ENCODE results near the gene CRTAC1. TPM values are rescaled to one million over a fixed set of nuclear protein-coding genes. Genes with fewer than 3 reads are reported as not detected.

The CRTAC1 gene
- total RNA-seq, 2 experiments from 2014 or later = not detected

- DNase-seq = no peak
- POLR2A ChIA-PET = no interaction called here
- Mint-ChIP-seq H3K9me3 (no peaks in the 10 kb centered on the region), H3K4me3 (no peak overlapping the region), H3K36me3 (ENCODE audit: low read depth) (no peaks in the 10 kb centered on the region), H3K4me1 (no peaks in the 10 kb centered on the region), H3K27ac (no peak overlapping the region), H3K27me3 (peaks cover 19% of the 10 kb centered on the region)
- CTCF ChIA-PET = interaction anchor here (1.2 kb wide), 1 partner anchor 83 kb away, joined by 4 read pairs; no protein-coding TSS in a partner anchor
These were observed 155.0 kb downstream of the CRTAC1 start for GRCh38 chr10:97875391-97875790.

- H3K27me3 Mint-ChIP-seq = peaks cover 19% of the 10 kb centered on the region
- no peak overlapping the region for H3K4me3 Mint-ChIP-seq
- H3K9me3 Mint-ChIP-seq = no peaks in the 10 kb centered on the region
- CTCF ChIA-PET = interaction anchor here (8.3 kb wide), 1 partner anchor 84 kb away, joined by 184 read pairs; no protein-coding TSS in a partner anchor
- no peak overlapping the region for H3K27ac Mint-ChIP-seq
- no peaks in the 10 kb centered on the region for H3K36me3 Mint-ChIP-seq (ENCODE audit: low read depth)
- POLR2A ChIA-PET = no interaction called here
- peaks cover 6% of the 10 kb centered on the region for H3K4me1 Mint-ChIP-seq
- no peak for DNase-seq
These were observed 156.1 kb downstream of the CRTAC1 start for GRCh38 chr10:97874332-97874731.

- H3K4me3 Mint-ChIP-seq = no peak overlapping the region
- no peak for DNase-seq
- no peaks in the 10 kb centered on the region for H3K36me3 Mint-ChIP-seq (ENCODE audit: low read depth)
- ChIA-PET POLR2A (no interaction called here), CTCF (interaction anchor here (8.3 kb wide), 1 partner anchor 83 kb away, joined by 184 read pairs; no protein-coding TSS in a partner anchor)
- peaks cover 19% of the 10 kb centered on the region for H3K27me3 Mint-ChIP-seq
- H3K4me1 Mint-ChIP-seq = peaks cover 13% of the 10 kb centered on the region
- H3K27ac Mint-ChIP-seq = no peak overlapping the region
- H3K9me3 Mint-ChIP-seq = no peaks in the 10 kb centered on the region
These were observed 156.9 kb downstream of the CRTAC1 start for GRCh38 chr10:97873569-97873968.

DNA sequence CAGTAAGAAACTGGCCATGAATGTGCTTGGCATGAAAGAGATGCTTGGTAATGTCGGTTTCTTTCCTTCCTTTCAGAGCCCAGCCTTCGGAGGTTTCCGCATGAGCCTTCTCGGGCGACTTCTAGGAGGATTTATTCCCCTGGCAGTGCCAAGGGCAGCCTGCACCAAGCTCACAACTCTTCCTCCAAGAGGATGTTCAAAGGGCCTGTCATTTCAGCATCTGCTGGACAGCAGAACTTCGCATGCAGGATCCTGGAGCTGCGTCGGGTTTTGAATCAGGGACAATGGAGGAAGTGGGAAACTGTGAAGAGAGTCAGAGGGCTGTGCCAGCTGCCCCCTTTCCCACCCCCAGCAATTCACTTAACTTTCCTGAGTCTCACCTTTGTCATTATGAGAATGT, 159.4 kb downstream of the CRTAC1 start:
- ChIA-PET CTCF (interaction anchor here (1.0 to 8.3 kb wide), 5 partner anchors 11 to 80 kb away, joined by 3 to 184 read pairs (median 23); partner anchors contain the start of gene GOLGA7B), POLR2A (no interaction called here)
- peaks cover 19% of the 10 kb centered on the region for H3K27me3 Mint-ChIP-seq

DNA sequence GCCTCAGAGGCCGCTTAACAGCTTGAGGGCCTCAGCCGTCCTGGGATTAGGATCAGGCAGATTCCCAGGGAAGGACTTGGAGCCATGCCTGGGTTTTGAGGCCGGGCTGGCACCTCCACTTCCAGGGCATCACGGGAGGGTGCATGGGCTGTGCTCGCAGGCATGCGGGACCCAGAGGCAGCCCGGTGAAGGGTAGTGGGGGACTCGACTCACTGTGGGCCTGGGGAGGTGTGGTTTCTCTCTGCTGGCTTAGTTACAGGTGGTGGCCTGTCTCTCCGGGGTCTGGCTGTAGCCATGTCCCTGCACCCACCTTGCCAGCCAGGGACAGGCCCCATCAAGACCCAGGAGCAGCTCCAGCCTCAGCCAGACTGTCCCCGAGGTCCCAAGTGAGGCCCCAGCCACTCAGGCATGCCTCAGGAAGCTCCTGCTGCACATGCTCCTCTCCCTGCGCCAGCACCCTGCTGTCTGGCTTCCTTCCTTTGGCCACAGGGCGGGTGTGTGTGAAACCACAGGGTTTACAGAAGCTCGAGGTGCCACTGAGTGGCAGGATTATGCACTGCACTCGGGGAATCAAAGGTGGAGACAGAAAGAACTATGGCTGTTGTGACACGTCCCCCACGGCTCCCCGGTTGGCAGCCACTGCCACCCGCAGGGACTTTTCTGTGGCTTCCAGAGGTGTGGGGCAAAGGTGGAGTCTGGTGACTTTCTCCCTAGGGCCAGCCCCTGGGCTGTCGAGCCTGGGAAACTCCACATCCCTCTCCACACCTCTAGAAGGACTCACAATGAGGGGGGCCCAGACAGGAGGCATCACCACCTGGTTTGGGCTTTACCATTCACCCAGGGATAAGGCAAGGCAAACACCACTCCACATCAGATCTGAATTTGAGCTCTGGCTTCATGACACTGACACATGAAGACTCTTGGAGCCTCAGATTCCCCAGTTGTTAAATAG, 161.1 kb downstream of the CRTAC1 start:
- peaks cover 19% of the 10 kb centered on the region for H3K27me3 Mint-ChIP-seq
- H3K36me3 Mint-ChIP-seq (ENCODE audit: low read depth) = peaks cover 2% of the 10 kb centered on the region
- no peaks in the 10 kb centered on the region for H3K9me3 Mint-ChIP-seq
- POLR2A ChIA-PET = interaction anchor here (0.9 to 3.0 kb wide), 10 partner anchors 7 to 182 kb away, joined by 3 to 17 read pairs (median 8); partner anchors contain the start of genes AVPI1 and GOLGA7B
- CTCF ChIA-PET = interaction anchor here (0.6 to 8.3 kb wide), 26 partner anchors 9 to 168 kb away, joined by 3 to 184 read pairs (median 4); partner anchors contain the start of gene GOLGA7B
- peak; percentile 93 for DNase-seq
- peaks cover 13% of the 10 kb centered on the region for H3K4me1 Mint-ChIP-seq
- peak overlapping the region; percentile 17 for H3K27ac Mint-ChIP-seq
- no peak overlapping the region for H3K4me3 Mint-ChIP-seq

More for the DNA sequence above, 159.4 kb downstream of the CRTAC1 start:
- Mint-ChIP-seq H3K27ac (no peak overlapping the region), H3K4me1 (peaks cover 13% of the 10 kb centered on the region), H3K36me3 (ENCODE audit: low read depth) (no peaks in the 10 kb centered on the region), H3K4me3 (no peak overlapping the region), H3K9me3 (no peaks in the 10 kb centered on the region)
- no peak for DNase-seq

DNA sequence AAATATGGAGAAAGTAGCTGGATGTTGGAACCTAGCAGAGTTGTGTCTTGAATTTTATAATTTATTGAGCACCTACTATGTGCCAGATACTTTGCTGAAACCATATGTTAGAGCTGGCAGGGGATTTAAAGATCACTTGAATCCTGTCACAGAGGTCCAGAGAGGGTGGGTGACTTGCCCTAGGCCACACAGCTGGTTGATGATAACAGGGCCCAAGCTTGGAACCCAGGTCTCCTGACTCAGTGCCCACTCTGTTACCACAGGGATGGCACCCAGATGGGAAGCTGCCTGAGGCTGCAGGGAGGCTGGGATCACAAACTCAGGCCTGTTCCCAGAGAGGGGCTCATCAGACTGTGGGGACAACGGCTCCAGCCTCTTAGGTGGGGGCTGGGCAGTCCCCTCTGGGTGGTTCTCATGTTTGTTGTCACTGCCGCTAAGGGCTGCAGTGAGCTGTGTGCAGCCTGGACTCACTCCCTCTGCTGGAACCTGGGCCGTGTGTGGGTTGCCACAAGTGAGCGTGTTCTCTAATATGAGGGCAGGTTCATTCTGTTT, 162.2 kb downstream of the CRTAC1 start:
- H3K36me3 Mint-ChIP-seq (ENCODE audit: low read depth) = peaks cover 2% of the 10 kb centered on the region
- H3K4me3 Mint-ChIP-seq = no peak overlapping the region
- H3K4me1 Mint-ChIP-seq = peaks cover 13% of the 10 kb centered on the region
- CTCF ChIA-PET = interaction anchor here (0.6 to 8.3 kb wide), 13 partner anchors 8 to 167 kb away, joined by 3 to 184 read pairs (median 5); partner anchors contain the start of gene GOLGA7B
- no peak for DNase-seq
- peaks cover 19% of the 10 kb centered on the region for H3K27me3 Mint-ChIP-seq
- H3K27ac Mint-ChIP-seq = no peak overlapping the region
- POLR2A ChIA-PET = interaction anchor here (0.9 to 3.0 kb wide), 7 partner anchors 8 to 181 kb away, joined by 3 to 17 read pairs (median 9); partner anchors contain the start of genes AVPI1 and GOLGA7B
- no peaks in the 10 kb centered on the region for H3K9me3 Mint-ChIP-seq

- H3K9me3 Mint-ChIP-seq = no peaks in the 10 kb centered on the region
- H3K36me3 Mint-ChIP-seq (ENCODE audit: low read depth) = peaks cover 2% of the 10 kb centered on the region
- H3K27ac Mint-ChIP-seq = no peak overlapping the region
- DNase-seq = no peak
- peaks cover 12% of the 10 kb centered on the region for H3K27me3 Mint-ChIP-seq
- no peak overlapping the region for H3K4me3 Mint-ChIP-seq
- ChIA-PET POLR2A (interaction anchor here (2.5 to 3.0 kb wide), 2 partner anchors 9 to 15 kb away, joined by 9 to 11 read pairs; no protein-coding TSS in a partner anchor), CTCF (interaction anchor here (0.5 to 8.3 kb wide), 6 partner anchors 9 to 166 kb away, joined by 3 to 184 read pairs (median 6); no protein-coding TSS in a partner anchor)
- peaks cover 13% of the 10 kb centered on the region for H3K4me1 Mint-ChIP-seq
These were observed 163.1 kb downstream of the CRTAC1 start for GRCh38 chr10:97867220-97867800.

GRCh38 chr10:97866524-97867219, 163.7 kb downstream of the CRTAC1 start:
- CTCF ChIA-PET = interaction anchor here (6.0 to 8.3 kb wide), 2 partner anchors 71 to 76 kb away, joined by 49 to 184 read pairs; no protein-coding TSS in a partner anchor
- peaks cover 2% of the 10 kb centered on the region for H3K36me3 Mint-ChIP-seq (ENCODE audit: low read depth)
- H3K4me1 Mint-ChIP-seq = peaks cover 13% of the 10 kb centered on the region
- no peak overlapping the region for H3K4me3 Mint-ChIP-seq
- no peak for DNase-seq
- H3K27me3 Mint-ChIP-seq = peaks cover 10% of the 10 kb centered on the region
- POLR2A ChIA-PET = no interaction called here
- no peaks in the 10 kb centered on the region for H3K9me3 Mint-ChIP-seq
- no peak overlapping the region for H3K27ac Mint-ChIP-seq

GRCh38 chr10:97865488-97865887, 164.9 kb downstream of the CRTAC1 start:
- Mint-ChIP-seq H3K9me3 (no peaks in the 10 kb centered on the region), H3K27ac (no peak overlapping the region), H3K4me1 (peaks cover 23% of the 10 kb centered on the region), H3K27me3 (peaks cover under 1% of the 10 kb centered on the region), H3K4me3 (no peak overlapping the region), H3K36me3 (ENCODE audit: low read depth) (peaks cover 2% of the 10 kb centered on the region)
- CTCF ChIA-PET = interaction anchor here (1.0 kb wide), 1 partner anchor 162 kb away, joined by 3 read pairs; no protein-coding TSS in a partner anchor
- POLR2A ChIA-PET = interaction anchor here (1.0 kb wide), 1 partner anchor 14 kb away, joined by 3 read pairs; no protein-coding TSS in a partner anchor
- no peak for DNase-seq

DNA sequence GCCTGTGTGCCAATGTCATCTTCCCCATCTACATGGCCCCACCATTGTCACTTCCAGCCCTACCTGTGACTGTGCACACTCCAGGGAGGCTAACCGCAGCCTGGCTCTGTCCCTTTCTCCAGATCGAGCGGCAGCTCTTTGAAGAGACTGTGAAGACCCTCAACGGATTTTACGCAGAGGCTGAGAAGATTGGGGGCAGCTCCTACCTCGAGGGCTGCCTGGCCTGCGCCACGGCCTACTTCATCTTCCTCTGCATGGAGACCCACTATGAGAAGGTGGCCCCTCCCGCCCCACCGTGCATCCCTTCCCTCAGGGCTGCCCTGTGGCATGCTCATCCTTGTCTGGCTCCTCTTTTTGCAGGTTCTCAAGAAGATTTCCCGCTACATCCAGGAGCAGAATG, 166.6 kb downstream of the CRTAC1 start:
- Mint-ChIP-seq H3K4me1 (peaks cover 20% of the 10 kb centered on the region), H3K4me3 (no peak overlapping the region), H3K9me3 (no peaks in the 10 kb centered on the region), H3K36me3 (ENCODE audit: low read depth) (peaks cover 2% of the 10 kb centered on the region), H3K27me3 (no peaks in the 10 kb centered on the region), H3K27ac (no peak overlapping the region)
- POLR2A ChIA-PET = no interaction called here
- DNase-seq = no peak
- CTCF ChIA-PET = interaction anchor here (1.2 kb wide), 1 partner anchor 72 kb away, joined by 4 read pairs; no protein-coding TSS in a partner anchor

DNA sequence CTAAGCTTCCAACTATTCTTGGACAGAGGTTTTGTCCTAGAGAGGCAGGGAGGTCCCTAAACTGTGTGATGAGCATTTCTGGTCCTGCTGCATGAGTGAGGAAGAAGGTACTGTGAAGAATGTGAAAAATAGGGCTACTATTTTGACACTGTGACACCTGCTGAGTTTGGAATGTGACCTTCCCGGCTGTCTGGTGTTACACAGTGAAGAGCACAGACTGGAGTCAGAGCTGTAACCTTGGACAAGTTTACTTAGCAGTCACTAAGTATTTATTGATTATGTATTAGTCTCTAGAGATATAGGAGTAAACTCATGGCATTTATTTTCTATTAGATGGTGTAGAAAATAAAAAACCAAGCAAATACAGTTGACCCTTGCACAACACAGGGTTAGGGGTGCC, 168.5 kb downstream of the CRTAC1 start:
- no peak overlapping the region for H3K27ac Mint-ChIP-seq
- H3K9me3 Mint-ChIP-seq = no peaks in the 10 kb centered on the region
- peaks cover 2% of the 10 kb centered on the region for H3K36me3 Mint-ChIP-seq (ENCODE audit: low read depth)
- ChIA-PET CTCF (interaction anchor here (1.4 to 3.6 kb wide), 6 partner anchors 8 to 180 kb away, joined by 3 to 23 read pairs (median 10); partner anchors contain the start of gene GOLGA7B), POLR2A (interaction anchor here (1.8 kb wide), 1 partner anchor 11 kb away, joined by 17 read pairs; the partner anchor contains the start of gene GOLGA7B)
- no peaks in the 10 kb centered on the region for H3K27me3 Mint-ChIP-seq
- no peak for DNase-seq
- no peak overlapping the region for H3K4me3 Mint-ChIP-seq
- H3K4me1 Mint-ChIP-seq = peaks cover 35% of the 10 kb centered on the region

Measured in activated CD4-positive, alpha-beta memory T cell treated with anti-CD3 and anti-CD28 coated beads, Interleukin-2, amount 10 ng/mL, durations not matched to agents 7 days and 5 days (primary cell).